Right atrium auricular region (tissue), 2 donors: Measurements from ENCODE around the gene PRR15L. TPM values are rescaled to one million over a fixed set of nuclear protein-coding genes. Genes with fewer than 3 reads are reported as not detected.
A peak's percentile ranks its signal among the peaks of the same experiment; 100 is the strongest.

ENCODE experiments used
- DNase-seq: peaks from one replicate; pipeline ENCODE4 v3.0.0-alpha.2; 2019; ENCODE audit warnings: low spot score
- H3K27ac ChIP-seq, 2 donors: fragments of 200-600 bp; sonication (generic); 1 replicate in 1 of 2; 2 replicates in 1 of 2; pipeline ENCODE4 v1.5.1; 2016 to 2019
- H3K27me3 ChIP-seq, 2 donors: fragments of 200-600 bp; sonication (generic); one replicate each; pipeline versions ENCODE4 v1.5.1 to v1.6.0; 2017 to 2019
- H3K36me3 ChIP-seq: fragments of 200-600 bp; sonication (generic); one replicate; pipeline ENCODE4 v1.5.1; 2016
- H3K4me1 ChIP-seq, 2 donors: fragments of 200-600 bp; sonication (generic); one replicate each; pipeline versions ENCODE4 v1.5.1 to v1.6.0; 2017 to 2019
- H3K4me3 ChIP-seq, 2 donors: fragments of 200-600 bp; sonication (generic); 1 replicate in 1 of 2; 2 replicates in 1 of 2; pipeline ENCODE4 v1.5.1; 2017 to 2019; ENCODE audit warnings: mild to moderate bottlenecking in 1 of 2, moderate library complexity in 1 of 2
- H3K9me3 ChIP-seq, 2 donors: fragments of 200-600 bp; sonication (generic); one replicate each; pipeline ENCODE4 v1.5.1; 2019
- total RNA-seq, 2 donors: library from RNA; depleted of rRNA; stranded (reverse); fragments of >200 nt; gene quantifications; one replicate each; pipeline ENCODE4 v1.1.0, GENCODE V29; 2016
- TF ChIP-seq, protein P1 (sequence below), 2 donors: fragments of 200-600 bp; sonication (generic); IDR thresholded peaks; one replicate each; pipeline ENCODE4 v1.5.1; 2019; ENCODE audit warnings: antibody characterized with exemption in 2 of 2

PRR15L gene
- total RNA-seq, 2 donors from 2014 or later = 1.2 to 6.5 TPM

GRCh38 chr17:47980541-47980940 lies 22.9 kb upstream of the PRR15L start:
- no peak overlapping the region for H3K27ac ChIP-seq
- peaks cover 0 to 29% of the 10 kb centered on the region in 2 donors for H3K4me1 ChIP-seq
- no peak for DNase-seq
- peaks cover 51% of the 10 kb centered on the region for H3K36me3 ChIP-seq
- no peaks in the 10 kb centered on the region for H3K27me3 ChIP-seq
- H3K9me3 ChIP-seq = no peaks in the 10 kb centered on the region
- no peak overlapping the region for H3K4me3 ChIP-seq
- TF ChIP-seq, protein P1, sequence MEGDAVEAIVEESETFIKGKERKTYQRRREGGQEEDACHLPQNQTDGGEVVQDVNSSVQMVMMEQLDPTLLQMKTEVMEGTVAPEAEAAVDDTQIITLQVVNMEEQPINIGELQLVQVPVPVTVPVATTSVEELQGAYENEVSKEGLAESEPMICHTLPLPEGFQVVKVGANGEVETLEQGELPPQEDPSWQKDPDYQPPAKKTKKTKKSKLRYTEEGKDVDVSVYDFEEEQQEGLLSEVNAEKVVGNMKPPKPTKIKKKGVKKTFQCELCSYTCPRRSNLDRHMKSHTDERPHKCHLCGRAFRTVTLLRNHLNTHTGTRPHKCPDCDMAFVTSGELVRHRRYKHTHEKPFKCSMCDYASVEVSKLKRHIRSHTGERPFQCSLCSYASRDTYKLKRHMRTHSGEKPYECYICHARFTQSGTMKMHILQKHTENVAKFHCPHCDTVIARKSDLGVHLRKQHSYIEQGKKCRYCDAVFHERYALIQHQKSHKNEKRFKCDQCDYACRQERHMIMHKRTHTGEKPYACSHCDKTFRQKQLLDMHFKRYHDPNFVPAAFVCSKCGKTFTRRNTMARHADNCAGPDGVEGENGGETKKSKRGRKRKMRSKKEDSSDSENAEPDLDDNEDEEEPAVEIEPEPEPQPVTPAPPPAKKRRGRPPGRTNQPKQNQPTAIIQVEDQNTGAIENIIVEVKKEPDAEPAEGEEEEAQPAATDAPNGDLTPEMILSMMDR (IDR thresholded peaks at IDR 0.05) = no peak

DNA sequence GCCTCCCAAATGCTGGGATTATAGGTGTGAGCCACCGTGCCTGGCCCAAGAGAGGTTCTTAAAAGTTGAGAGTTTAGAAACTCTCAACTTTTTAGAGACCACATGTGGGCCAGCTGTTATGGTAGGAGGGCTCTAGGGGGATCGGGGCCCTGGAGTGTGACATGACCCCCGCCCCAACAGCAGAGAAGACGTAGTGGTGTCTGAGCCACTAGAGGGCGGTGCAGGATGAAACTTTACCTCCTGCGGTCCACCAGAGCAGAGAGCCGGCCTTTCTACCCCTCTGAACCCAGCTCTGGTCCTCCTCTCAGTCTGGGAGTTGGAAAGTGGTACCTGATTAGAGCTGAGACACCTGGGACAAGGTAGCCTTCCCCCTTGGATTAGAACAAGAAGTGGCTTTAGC lies 20.6 kb upstream of the PRR15L start:
- no peaks in the 10 kb centered on the region for H3K9me3 ChIP-seq
- H3K27ac ChIP-seq = no peak overlapping the region
- peaks cover 71% of the 10 kb centered on the region for H3K36me3 ChIP-seq
- DNase-seq = no peak
- no peak overlapping the region for H3K4me3 ChIP-seq
- TF ChIP-seq, protein P1 (IDR thresholded peaks at IDR 0.05) = peak; percentile 53 to 79
- H3K27me3 ChIP-seq = no peaks in the 10 kb centered on the region
- peaks cover 0 to 17% of the 10 kb centered on the region in 2 donors for H3K4me1 ChIP-seq

- H3K27ac ChIP-seq = no peak overlapping the region
- no peak overlapping the region for H3K4me3 ChIP-seq
- TF ChIP-seq, protein P1 (IDR thresholded peaks at IDR 0.05) = no peak
- peaks cover 57% of the 10 kb centered on the region for H3K36me3 ChIP-seq
- H3K27me3 ChIP-seq = no peaks in the 10 kb centered on the region
- DNase-seq = no peak
- no peaks in the 10 kb centered on the region for H3K9me3 ChIP-seq
- H3K4me1 ChIP-seq = peaks cover 0 to 13% of the 10 kb centered on the region in 2 donors
Measured at GRCh38 chr17:47975823-47976205, 18.1 kb upstream of the PRR15L start.

- DNase-seq = no peak
- Histone ChIP-seq H3K36me3 (peaks cover 52% of the 10 kb centered on the region), H3K4me1 (peaks cover 0 to 15% of the 10 kb centered on the region in 2 donors), H3K4me3 (no peak overlapping the region), H3K9me3 (no peaks in the 10 kb centered on the region), H3K27me3 (no peaks in the 10 kb centered on the region), H3K27ac (no peak overlapping the region)
- TF ChIP-seq, protein P1 (IDR thresholded peaks at IDR 0.05) = no peak
Measured at GRCh38 chr17:47975189-47975822, 17.6 kb upstream of the PRR15L start.

DNA sequence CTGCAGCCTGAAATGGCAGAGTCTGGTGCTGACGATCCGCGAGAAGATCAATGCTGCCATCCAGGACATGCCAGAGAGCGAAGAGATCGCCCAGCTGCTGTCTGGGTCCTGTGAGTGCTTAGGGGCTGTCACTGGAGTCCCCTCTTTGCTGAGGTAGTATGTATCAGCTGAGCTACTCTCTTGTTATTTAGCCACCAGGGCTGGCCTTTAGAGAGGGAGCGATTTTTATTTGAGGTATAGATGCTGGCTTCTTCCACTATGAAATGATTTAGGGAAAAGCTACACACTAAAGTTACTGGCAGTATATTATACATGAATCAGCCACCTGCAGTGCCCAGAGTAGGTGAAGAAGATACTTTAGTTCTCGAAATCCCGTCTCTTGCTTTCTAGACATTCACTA lies 15.9 kb upstream of the PRR15L start:
- Histone ChIP-seq H3K27ac (no peak overlapping the region), H3K4me1 (peaks cover 0 to 19% of the 10 kb centered on the region in 2 donors), H3K27me3 (no peaks in the 10 kb centered on the region), H3K36me3 (peaks cover 35% of the 10 kb centered on the region), H3K9me3 (no peaks in the 10 kb centered on the region), H3K4me3 (no peak overlapping the region)
- TF ChIP-seq, protein P1 (IDR thresholded peaks at IDR 0.05) = no peak
- no peak for DNase-seq
